GM18907 (cell line): Measurements from ENCODE around the gene HSPB8.
"Not testable (repeated sequence)": the region's sequence is repeated elsewhere in the genome, so short reads cannot be mapped to it uniquely, and the experiment has no call there.

Source experiments
- ATAC-seq: cut with Tn5 transposase; IDR thresholded peaks from one replicate; pipeline ENCODE4 v1.9.1; 2021; ENCODE audit warnings: mild to moderate bottlenecking, moderate library complexity; ENCODE audit not compliant: unreplicated experiment

Gene HSPB8

GRCh38 chr12:119204671-119205285 lies 26.0 kb downstream of the HSPB8 start:
- ATAC-seq: no peak

DNA sequence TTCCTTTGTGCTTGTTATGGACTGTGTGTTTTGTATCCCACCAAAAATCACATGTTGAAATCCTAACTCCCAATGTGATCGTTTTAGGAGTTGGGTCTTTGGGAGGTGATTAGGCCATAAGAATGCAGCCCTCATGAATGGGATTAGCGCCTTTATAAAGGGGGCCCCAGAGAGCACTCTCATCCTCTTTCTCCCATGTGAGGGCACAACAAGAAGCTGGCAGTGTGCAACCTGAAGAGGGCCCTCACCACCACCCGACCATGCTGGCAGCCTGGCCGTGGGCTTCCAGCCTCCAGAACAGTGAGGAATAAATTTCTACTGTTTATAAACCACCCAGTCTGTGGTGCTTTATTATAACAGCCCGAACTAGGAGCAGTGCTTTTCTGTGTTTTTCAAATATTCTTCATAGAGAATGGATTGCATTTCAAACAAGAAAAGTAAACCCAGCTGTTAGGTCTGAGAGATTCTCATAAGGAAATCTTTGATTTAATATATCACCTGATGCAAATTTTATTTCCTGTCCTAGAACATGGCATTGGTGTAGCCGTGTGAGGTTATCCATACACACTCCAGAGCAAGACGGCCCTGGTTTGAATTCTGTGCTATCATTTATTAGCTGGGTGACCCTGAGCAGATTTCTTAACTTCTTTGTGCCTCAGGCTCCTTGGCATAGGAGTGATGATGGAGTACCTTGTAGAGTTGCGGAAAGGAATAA lies 27.8 kb downstream of the HSPB8 start:
- no peak for ATAC-seq

DNA sequence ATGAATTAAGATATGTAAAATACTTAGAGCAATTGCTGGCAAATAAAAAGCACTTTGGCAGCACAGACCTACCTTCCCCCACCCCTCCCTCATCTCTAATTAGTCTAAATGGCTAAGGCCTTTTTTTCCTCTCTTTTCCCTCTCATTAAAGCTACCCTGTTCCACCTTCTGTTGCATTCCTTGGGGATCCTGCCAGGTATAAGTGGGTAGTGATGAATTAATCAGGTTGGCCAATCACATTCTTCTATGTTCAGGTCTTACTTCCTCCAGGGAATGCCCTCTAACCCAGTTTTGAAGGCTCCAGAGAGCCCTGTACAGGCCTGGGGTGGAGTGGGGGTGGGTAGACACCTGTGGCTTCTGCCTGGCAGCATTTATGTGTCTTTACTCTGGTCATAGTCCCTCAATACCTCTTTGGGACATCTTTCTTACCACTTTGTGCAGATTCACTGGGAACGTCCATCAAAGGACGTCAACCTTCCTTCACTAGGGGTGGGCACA lies 28.4 kb downstream of the HSPB8 start:
- ATAC-seq: no peak

DNA sequence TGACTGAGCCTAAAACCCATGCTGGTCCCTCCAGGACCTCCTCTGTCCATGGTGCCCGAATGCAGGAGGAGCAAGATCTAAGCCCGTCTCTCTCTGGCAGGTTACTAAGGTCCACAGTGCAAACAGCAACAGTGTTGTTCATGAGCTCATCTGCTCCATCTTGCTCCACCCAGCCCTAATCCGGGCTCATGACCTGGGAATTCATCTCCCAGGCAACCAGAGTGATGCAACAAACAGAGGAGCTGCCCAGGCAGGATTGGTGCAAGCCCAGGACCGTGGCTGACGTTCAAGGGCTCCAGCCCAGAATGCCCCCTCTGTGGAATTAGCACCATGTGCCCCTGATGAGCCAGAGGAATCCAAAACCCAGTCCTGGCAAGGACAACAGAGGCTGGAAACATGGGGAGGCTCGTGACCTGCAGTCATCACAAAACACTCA lies 29.9 kb downstream of the HSPB8 start:
- ATAC-seq: no peak

DNA sequence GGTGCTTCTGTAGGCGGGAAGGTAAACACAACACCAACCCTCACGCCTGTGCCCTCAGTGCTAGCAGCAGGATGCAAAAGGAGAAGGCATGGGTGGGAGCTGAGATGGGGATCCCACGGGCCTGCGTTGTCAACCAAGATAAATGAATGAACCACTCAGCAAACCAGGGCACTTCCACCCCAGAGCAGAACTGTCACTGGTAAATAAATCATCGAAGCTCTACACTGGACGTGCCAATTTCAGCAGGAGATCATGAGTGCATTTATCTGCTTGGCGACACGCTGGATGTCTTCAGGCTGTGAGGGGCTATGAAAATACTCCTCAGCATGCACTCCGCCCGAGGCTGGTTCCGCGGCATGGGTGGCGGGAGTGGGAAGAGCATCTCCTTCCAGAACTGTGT lies 33.2 kb downstream of the HSPB8 start:
- ATAC-seq: no peak

- ATAC-seq: no peak
Measured at GRCh38 chr12:119216084-119216483, 37.4 kb downstream of the HSPB8 start.

DNA sequence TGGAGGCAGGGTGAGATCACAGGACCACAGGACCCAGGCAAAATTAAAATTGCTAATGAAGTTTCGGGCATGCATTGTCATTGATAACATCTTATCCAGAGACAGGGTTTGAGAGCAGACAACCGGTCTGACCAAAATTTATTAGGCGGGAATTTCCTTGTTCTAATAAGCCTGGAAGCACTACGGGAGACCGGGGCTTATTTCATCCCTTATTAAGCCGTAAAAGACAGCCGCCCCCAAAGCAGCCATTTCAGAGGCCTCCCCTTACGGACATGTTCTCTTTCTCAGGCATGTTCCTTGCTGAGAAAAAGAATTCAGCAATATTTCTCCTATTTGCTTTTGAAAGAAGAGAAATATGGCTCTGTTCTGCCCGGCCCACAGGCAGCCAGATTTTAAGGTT lies 40.1 kb downstream of the HSPB8 start:
- not testable (repeated sequence) for ATAC-seq

GRCh38 chr12:119222222-119222951 lies 43.7 kb downstream of the HSPB8 start:
- no peak for ATAC-seq

DNA sequence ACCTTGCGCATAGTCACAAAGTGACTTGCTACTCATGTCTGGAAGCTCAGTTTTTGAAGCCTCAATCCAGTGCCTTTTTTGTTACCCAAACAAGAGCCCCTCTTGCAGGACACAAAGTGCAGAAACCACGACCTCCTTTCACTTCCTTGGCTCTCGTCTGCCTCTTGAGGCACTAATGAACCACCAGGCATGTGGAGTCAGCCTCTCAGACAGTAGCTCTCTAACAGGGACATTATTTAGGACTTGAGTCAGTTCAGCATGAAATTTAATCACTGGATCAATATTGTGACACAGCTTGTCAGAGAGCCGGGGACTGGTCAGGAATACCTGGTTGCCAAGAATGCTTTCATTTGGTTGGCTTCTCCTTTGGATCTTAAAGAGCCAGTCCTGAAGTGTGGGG lies 46.7 kb downstream of the HSPB8 start:
- no peak for ATAC-seq

DNA sequence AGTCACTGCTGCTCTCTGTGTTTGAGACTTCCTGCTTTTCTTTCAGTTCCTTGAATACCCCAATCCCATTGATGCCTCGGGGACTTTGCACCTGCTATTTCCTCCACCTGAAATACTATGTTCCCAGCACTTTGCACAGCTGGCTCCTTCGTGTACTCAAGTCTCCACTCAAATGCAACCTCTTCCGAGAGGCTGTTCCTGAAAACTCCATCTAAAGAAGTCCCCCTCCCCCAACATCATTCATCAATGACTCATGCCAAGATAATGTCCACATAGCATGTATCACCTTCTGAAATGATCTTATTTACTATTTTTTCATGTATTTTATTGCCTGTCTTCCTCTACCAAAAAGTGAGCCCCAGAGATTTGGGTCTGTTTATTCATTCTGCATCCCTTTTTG lies 48.6 kb downstream of the HSPB8 start:
- ATAC-seq: no peak

GRCh38 chr12:119229205-119229604 lies 50.5 kb downstream of the HSPB8 start:
- no peak for ATAC-seq

GRCh38 chr12:119229837-119230236 lies 51.1 kb downstream of the HSPB8 start:
- ATAC-seq: no peak

GRCh38 chr12:119230807-119231206 lies 52.1 kb downstream of the HSPB8 start:
- no peak for ATAC-seq

DNA sequence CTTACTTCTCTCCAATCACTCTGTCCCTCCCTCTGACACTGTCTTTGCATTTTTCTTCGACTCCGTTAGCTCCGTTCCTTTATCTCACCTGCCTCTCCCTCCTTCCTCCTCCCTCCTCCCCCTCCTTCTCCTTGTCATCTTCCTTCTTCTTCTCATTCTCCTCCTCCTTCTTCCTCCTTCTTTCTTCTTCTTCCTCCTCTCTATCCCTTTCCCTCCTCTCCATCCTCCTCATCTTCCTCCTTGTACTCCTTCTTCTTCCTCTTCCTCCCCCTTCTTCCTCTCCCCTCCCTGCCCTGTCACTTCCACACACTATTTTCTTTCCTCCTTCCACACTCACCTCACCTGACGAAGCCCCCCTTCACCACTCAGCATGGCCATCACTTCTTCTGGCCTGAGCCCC lies 53.0 kb downstream of the HSPB8 start:
- ATAC-seq: no peak

GRCh38 chr12:119235197-119235751 lies 56.5 kb downstream of the HSPB8 start:
- no peak for ATAC-seq

DNA sequence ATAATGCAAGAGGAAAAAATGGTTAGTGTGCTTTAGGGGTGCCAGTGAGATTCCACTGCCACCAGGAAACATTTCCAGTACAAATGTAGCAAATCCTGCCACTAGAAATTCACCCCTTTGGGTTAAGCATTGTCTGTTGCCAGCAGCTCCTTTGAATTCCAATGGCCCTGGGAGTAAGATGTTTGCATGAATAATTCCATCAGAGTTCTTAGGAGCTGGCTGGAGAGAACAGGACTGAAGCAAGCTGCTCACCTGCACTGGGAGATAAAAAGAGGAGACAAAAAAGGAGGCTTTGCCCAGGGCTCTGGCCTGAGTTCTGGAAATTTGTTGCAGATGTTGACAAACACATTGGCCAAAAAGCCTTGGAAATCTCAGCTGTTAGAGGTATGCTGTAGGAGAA lies 57.6 kb downstream of the HSPB8 start:
- ATAC-seq: no peak

GRCh38 chr12:119239040-119239439 lies 60.3 kb downstream of the HSPB8 start:
- no peak for ATAC-seq

DNA sequence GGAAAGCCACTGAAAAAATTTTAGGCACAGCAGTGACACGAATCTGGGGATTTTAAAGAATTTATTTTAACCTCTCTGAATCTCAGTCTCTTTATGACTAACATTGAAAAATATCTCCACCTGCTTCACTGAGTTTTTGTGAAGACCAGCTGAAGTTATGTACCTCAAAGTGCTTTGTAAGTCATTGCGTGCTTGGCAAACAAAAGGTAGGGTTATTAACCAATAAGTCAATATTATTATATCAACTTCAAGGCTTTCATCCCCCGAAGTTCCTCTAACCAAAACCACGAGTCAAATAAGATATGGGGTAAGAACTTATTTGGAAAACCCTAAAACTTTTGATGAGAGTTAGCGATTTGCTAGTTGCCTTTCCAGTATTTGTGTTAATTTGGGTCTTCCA lies 62.3 kb downstream of the HSPB8 start:
- ATAC-seq: no peak

GRCh38 chr12:119241580-119242169 lies 62.9 kb downstream of the HSPB8 start:
- no peak for ATAC-seq
